Measurements from ENCODE around the gene BLVRA. TPM values are rescaled to one million over a fixed set of nuclear protein-coding genes. Genes with fewer than 3 reads are reported as not detected.

BLVRA gene
- polyA plus RNA-seq, 1 donor from 2014 or later: 34.4 TPM

GRCh38 chr7:43758822-43759683, 573 bp downstream of the BLVRA start:
- Mint-ChIP-seq H3K4me3 (peak overlapping the region; percentile 74 to 93 (median 90)), H3K27ac (no peak overlapping the region), H3K4me1 (peaks cover 10 to 26% (median 18%) of the 10 kb centered on the region in 3 donors), H3K36me3 (no peaks in the 10 kb centered on the region), H3K9me3 (no peaks in the 10 kb centered on the region), H3K27me3 (no peaks in the 10 kb centered on the region)

DNA sequence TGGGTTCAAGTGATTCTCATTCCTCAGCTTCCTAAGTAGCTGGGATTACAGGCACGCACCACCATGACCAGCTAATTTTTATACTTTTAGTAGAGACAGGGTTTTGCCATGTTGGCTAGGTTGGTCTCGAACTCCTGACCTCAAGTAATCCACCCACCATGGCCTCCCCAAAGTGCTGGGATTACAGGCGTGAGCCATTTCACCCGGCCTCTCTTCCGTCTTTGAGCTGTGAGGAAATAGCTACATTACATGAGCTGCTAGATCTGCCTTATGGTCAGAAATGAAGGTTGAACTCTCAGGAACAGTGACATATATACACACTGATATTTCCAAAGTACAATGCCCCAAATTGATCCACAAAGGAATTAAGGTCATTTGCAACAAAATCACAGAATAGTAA, 2.4 kb downstream of the BLVRA start:
- Mint-ChIP-seq H3K36me3 (peaks cover 1% of the 10 kb centered on the region), H3K9me3 (no peaks in the 10 kb centered on the region), H3K27me3 (no peaks in the 10 kb centered on the region), H3K4me1 (peaks cover 10 to 36% (median 27%) of the 10 kb centered on the region in 3 donors), H3K27ac (no peak overlapping the region), H3K4me3 (peak overlapping the region in 2 of 4 donors; percentile 58 to 67)

GRCh38 chr7:43761382-43761781, 2.9 kb downstream of the BLVRA start:
- H3K36me3 Mint-ChIP-seq: peaks cover 1% of the 10 kb centered on the region
- H3K4me1 Mint-ChIP-seq: peaks cover 10 to 36% (median 27%) of the 10 kb centered on the region in 3 donors
- peak overlapping the region in 1 of 4 donors; percentile 67 for H3K4me3 Mint-ChIP-seq
- no peaks in the 10 kb centered on the region for H3K27me3 Mint-ChIP-seq
- H3K9me3 Mint-ChIP-seq: no peaks in the 10 kb centered on the region
- H3K27ac Mint-ChIP-seq: no peak overlapping the region

DNA sequence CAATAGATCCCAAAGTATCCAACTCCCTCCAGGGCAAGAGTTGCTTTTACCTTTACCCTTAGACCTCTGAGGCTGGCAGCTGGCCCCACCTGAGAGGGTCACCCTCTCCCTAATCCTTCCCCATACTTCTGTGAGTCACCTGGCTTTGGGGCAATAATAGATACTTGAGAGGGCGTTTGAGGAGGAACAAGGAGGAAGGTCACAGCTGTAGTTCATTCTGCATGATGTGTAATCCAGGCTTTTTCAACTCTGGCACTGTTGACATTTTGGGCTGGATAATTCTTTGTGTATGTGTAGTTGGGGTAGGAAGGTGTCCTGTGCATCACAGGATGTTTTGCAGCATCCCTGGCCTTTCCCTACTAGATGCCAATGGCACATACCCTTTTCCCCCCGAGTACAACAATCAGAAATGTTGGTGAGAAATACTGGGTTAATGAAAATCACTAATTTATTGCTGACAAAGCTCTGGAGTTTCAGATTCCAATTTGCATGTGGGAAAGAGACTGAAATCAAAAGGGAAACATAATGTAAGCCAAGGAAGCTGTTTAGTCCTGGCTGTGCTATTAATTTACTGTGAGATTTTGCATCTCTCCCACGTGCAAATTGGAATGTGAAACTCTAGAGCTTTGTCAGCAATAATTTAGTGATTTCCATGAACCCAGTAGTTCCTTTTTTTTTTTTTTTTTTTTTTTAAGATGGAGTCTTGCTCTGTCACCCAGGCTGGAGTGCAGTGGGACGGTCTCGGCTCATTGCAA, 3.6 kb downstream of the BLVRA start:
- Mint-ChIP-seq H3K36me3 (peaks cover 1% of the 10 kb centered on the region), H3K4me1 (peaks cover 10 to 34% (median 27%) of the 10 kb centered on the region in 3 donors), H3K27ac (no peak overlapping the region), H3K4me3 (no peak overlapping the region), H3K9me3 (no peaks in the 10 kb centered on the region), H3K27me3 (no peaks in the 10 kb centered on the region)

DNA sequence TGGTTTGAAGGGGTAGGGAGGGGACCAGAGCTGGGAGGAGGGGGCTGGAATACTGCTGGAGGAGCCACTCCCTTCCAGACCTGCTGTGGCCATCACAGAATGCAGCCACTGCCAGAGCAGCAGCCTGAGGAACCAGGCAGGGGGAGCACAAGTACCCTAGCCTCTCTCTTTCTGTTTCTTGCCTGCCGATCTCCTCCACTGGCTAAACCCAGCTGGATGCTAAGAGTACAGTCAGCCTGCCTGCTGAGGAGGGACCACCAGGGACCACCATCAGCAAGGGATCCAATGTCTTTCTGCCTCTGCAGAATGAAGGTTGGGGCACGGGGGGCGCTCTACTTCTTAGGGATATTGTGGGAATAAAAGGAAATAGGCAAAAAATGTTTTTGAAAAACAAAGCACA, 4.7 kb downstream of the BLVRA start:
- peaks cover 5 to 28% (median 27%) of the 10 kb centered on the region in 3 donors for H3K4me1 Mint-ChIP-seq
- H3K36me3 Mint-ChIP-seq: peaks cover 1% of the 10 kb centered on the region
- H3K27ac Mint-ChIP-seq: no peak overlapping the region
- no peaks in the 10 kb centered on the region for H3K27me3 Mint-ChIP-seq
- H3K9me3 Mint-ChIP-seq: no peaks in the 10 kb centered on the region
- peak overlapping the region in 2 of 4 donors; percentile 55 to 65 for H3K4me3 Mint-ChIP-seq

- H3K4me1 Mint-ChIP-seq: peaks cover 5 to 28% (median 27%) of the 10 kb centered on the region in 3 donors
These were observed 5.7 kb downstream of the BLVRA start for GRCh38 chr7:43764039-43764761.

DNA sequence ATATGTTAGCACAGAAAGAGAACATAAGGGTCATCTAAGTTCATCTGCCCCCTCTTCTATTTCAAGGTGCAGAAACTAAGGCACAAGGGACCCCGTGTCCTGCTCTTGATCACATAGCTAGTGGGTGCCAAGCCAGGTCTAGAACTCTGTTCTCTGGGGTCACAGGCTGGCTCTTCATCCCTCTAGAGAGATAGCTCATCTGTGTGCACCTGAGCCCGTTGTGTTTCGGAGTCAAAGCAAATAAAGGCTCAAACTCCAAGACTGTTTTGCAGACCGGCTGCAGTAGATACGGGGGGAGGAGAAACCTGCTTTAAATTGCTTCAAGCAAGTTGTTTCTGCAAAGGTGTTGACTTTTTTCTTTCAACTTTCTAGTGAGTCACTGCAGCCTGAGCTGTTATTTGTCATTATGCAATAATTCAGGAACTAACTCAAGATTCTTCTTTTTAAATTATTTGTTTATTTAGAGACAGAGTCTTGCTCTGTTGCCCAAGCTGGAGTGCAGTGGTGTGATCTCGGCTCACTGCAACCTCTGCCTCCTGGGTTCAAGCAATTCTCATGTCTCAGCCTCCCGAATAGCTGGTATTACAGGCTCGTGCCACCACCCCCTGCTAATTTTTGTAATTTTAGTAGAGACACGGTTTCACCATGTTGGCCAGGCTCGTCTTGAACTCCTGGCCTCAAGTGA, 6.5 kb downstream of the BLVRA start:
- peak overlapping the region in 1 of 3 donors; percentile 9 for H3K27ac Mint-ChIP-seq

More at GRCh38 chr7:43764039-43764761, 5.7 kb downstream of the BLVRA start:
- Mint-ChIP-seq H3K4me3 (peak overlapping the region; percentile 74 to 92 (median 84)), H3K27ac (peak overlapping the region; percentile 46 to 73 (median 63)), H3K36me3 (peaks cover 1% of the 10 kb centered on the region), H3K27me3 (no peaks in the 10 kb centered on the region), H3K9me3 (no peaks in the 10 kb centered on the region)

GRCh38 chr7:43766564-43766963, 8.1 kb downstream of the BLVRA start:
- H3K36me3 Mint-ChIP-seq: peaks cover 1% of the 10 kb centered on the region
- H3K27ac Mint-ChIP-seq: no peak overlapping the region
- H3K4me3 Mint-ChIP-seq: no peak overlapping the region
- no peaks in the 10 kb centered on the region for H3K27me3 Mint-ChIP-seq
- peaks cover 2 to 21% (median 19%) of the 10 kb centered on the region in 3 donors for H3K4me1 Mint-ChIP-seq
- no peaks in the 10 kb centered on the region for H3K9me3 Mint-ChIP-seq

More for the DNA sequence above, 6.5 kb downstream of the BLVRA start:
- peaks cover 5 to 24% (median 23%) of the 10 kb centered on the region in 3 donors for H3K4me1 Mint-ChIP-seq
- no peaks in the 10 kb centered on the region for H3K27me3 Mint-ChIP-seq
- H3K36me3 Mint-ChIP-seq: peaks cover 1% of the 10 kb centered on the region
- H3K4me3 Mint-ChIP-seq: peak overlapping the region in 3 of 4 donors; percentile 74 to 92 (median 82)
- H3K9me3 Mint-ChIP-seq: no peaks in the 10 kb centered on the region

DNA sequence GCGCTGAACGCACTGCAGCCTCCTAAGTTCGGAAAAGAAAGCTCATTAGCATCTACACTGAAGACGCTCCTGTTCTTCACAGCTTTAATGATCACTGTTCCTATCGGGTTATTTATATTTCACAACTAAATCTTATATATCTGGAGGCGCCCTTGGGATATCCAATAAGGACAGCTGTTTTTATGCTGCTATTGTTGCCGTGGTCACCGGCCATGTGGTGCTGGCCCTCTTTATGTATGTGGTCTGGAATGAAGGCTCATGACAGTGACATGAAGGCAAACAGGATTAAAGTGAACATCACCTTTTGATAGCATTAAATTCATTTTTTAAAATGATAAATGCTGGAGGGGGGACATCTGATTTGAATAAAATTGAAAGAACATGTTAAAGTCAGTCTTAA, 8.8 kb downstream of the BLVRA start:
- H3K36me3 Mint-ChIP-seq: peaks cover 1% of the 10 kb centered on the region
- H3K4me3 Mint-ChIP-seq: no peak overlapping the region
- H3K27me3 Mint-ChIP-seq: no peaks in the 10 kb centered on the region
- no peak overlapping the region for H3K27ac Mint-ChIP-seq
- peaks cover 0 to 19% (median 17%) of the 10 kb centered on the region in 3 donors for H3K4me1 Mint-ChIP-seq
- no peaks in the 10 kb centered on the region for H3K9me3 Mint-ChIP-seq

DNA sequence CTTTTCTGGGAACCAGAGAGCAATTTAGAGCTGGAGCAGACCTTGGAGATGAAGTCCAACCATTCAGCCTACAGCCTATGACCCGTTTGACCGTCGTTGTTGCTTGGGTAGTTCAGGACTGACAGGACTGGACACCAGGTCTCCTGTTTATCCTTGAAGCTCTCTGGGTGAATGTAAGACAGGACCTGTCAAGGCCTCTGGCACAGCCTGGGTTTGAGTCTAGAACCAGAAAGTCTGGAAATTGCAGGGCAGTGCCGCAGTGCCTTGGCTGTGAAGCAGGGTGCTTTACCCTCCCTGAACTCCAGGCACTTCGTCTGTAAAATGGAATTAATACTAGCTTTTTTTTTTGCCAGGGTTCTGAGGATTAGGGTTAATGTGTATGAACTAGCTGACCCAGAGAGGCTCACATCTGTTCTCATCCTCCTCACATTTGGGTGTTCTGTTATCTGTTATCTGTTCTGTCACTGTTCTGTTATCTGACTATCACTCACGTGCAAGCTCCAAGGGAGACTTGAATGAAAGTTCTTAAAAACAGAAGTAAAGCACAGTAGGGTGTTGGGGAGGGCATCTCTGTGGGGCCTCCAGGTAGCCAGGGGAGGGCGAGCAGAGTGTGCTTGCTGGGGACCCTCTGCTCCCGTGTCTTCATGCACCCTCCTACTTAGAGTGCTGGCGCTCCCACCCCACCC, 9.9 kb downstream of the BLVRA start:
- H3K36me3 Mint-ChIP-seq: peaks cover 1% of the 10 kb centered on the region
- no peak overlapping the region for H3K4me3 Mint-ChIP-seq
- H3K27me3 Mint-ChIP-seq: no peaks in the 10 kb centered on the region
- peaks cover 0 to 17% (median 15%) of the 10 kb centered on the region in 3 donors for H3K4me1 Mint-ChIP-seq
- no peak overlapping the region for H3K27ac Mint-ChIP-seq
- H3K9me3 Mint-ChIP-seq: no peaks in the 10 kb centered on the region

GRCh38 chr7:43768887-43769272, 10.4 kb downstream of the BLVRA start:
- no peak overlapping the region for H3K27ac Mint-ChIP-seq
- peaks cover 0 to 12% (median 11%) of the 10 kb centered on the region in 3 donors for H3K4me1 Mint-ChIP-seq
- peaks cover 1% of the 10 kb centered on the region for H3K36me3 Mint-ChIP-seq
- no peak overlapping the region for H3K4me3 Mint-ChIP-seq
- no peaks in the 10 kb centered on the region for H3K9me3 Mint-ChIP-seq
- H3K27me3 Mint-ChIP-seq: no peaks in the 10 kb centered on the region

GRCh38 chr7:43769281-43769680, 10.8 kb downstream of the BLVRA start:
- Mint-ChIP-seq H3K27ac (no peak overlapping the region), H3K4me1 (peaks cover 0 to 8% (median 7%) of the 10 kb centered on the region in 3 donors), H3K36me3 (peaks cover 1% of the 10 kb centered on the region), H3K27me3 (no peaks in the 10 kb centered on the region), H3K9me3 (no peaks in the 10 kb centered on the region), H3K4me3 (no peak overlapping the region)

- no peaks in the 10 kb centered on the region for H3K36me3 Mint-ChIP-seq
- H3K4me3 Mint-ChIP-seq: no peak overlapping the region
- H3K4me1 Mint-ChIP-seq: peaks cover 0 to 1% (median under 1%) of the 10 kb centered on the region in 3 donors
- H3K27me3 Mint-ChIP-seq: no peaks in the 10 kb centered on the region
- H3K9me3 Mint-ChIP-seq: no peaks in the 10 kb centered on the region
- H3K27ac Mint-ChIP-seq: no peak overlapping the region
These were observed 11.4 kb downstream of the BLVRA start for GRCh38 chr7:43769791-43770465.
